ENCODE results near the gene GPRIN2.
"Not testable (repeated sequence)": the region's sequence is repeated elsewhere in the genome, so short reads cannot be mapped to it uniquely, and the experiment has no call there.

The GPRIN2 gene

GRCh38 chr10:46556515-46557318 is at the start of gene GPRIN2:
Gene GPRIN2, minus strand, starts transcription at chr10:46556658. Its CDS starts 5,922 bp downstream, at chr10:46550736.
- DNase-seq (ENCODE audit: low read depth in 2 of 2), result no peak
- H3K4me3 ChIP-seq (replicated peaks in 1 of 2; ENCODE audit: low read depth in 2 of 2, low read length in 2 of 2), result peak within 1 kb of the TSS in 1 of 2 donors; percentile 33

GRCh38 chr10:46600516-46600915 is 44.1 kb upstream of the GPRIN2 start:
- not testable (repeated sequence) for H3K4me3 ChIP-seq (replicated peaks in 1 of 2; ENCODE audit: low read depth in 2 of 2, low read length in 2 of 2); DNase-seq (ENCODE audit: low read depth in 2 of 2)

More at GRCh38 chr10:46556515-46557318, at the start of gene GPRIN2:
- no peak for TF ChIP-seq CTCF (IDR thresholded peaks at IDR 0.05; ENCODE audit: low read depth, low read length)

GRCh38 chr10:46597616-46598246 is 41.3 kb upstream of the GPRIN2 start:
- DNase-seq (ENCODE audit: low read depth in 2 of 2), result not testable (repeated sequence)
- H3K4me3 ChIP-seq (replicated peaks in 1 of 2; ENCODE audit: low read depth in 2 of 2, low read length in 2 of 2), result peak overlapping the region; percentile 23 to 45

GRCh38 chr10:46596570-46596969 is 40.1 kb upstream of the GPRIN2 start:
- DNase-seq (ENCODE audit: low read depth in 2 of 2), result peak in 1 of 2 donors; percentile 24
- H3K4me3 ChIP-seq (replicated peaks in 1 of 2; ENCODE audit: low read depth in 2 of 2, low read length in 2 of 2), result not testable (repeated sequence)

GRCh38 chr10:46594453-46595063 is 38.1 kb upstream of the GPRIN2 start:
- H3K4me3 ChIP-seq (replicated peaks in 1 of 2; ENCODE audit: low read depth in 2 of 2, low read length in 2 of 2); DNase-seq (ENCODE audit: low read depth in 2 of 2): not testable (repeated sequence)

GRCh38 chr10:46593307-46593706 is 36.8 kb upstream of the GPRIN2 start:
- DNase-seq (ENCODE audit: low read depth in 2 of 2), result not testable (repeated sequence)

GRCh38 chr10:46591053-46591452 is 34.6 kb upstream of the GPRIN2 start:
- not testable (repeated sequence) for H3K4me3 ChIP-seq (replicated peaks in 1 of 2; ENCODE audit: low read depth in 2 of 2, low read length in 2 of 2); DNase-seq (ENCODE audit: low read depth in 2 of 2)

More at GRCh38 chr10:46593307-46593706, 36.8 kb upstream of the GPRIN2 start:
- H3K4me3 ChIP-seq (replicated peaks in 1 of 2; ENCODE audit: low read depth in 2 of 2, low read length in 2 of 2), result not testable (repeated sequence)

- DNase-seq (ENCODE audit: low read depth in 2 of 2); H3K4me3 ChIP-seq (replicated peaks in 1 of 2; ENCODE audit: low read depth in 2 of 2, low read length in 2 of 2): not testable (repeated sequence)
Observed at GRCh38 chr10:46589589-46589988, 33.1 kb upstream of the GPRIN2 start.

GRCh38 chr10:46588221-46588620 is 31.8 kb upstream of the GPRIN2 start:
- not testable (repeated sequence) for DNase-seq (ENCODE audit: low read depth in 2 of 2); H3K4me3 ChIP-seq (replicated peaks in 1 of 2; ENCODE audit: low read depth in 2 of 2, low read length in 2 of 2)

- not testable (repeated sequence) for DNase-seq (ENCODE audit: low read depth in 2 of 2); H3K4me3 ChIP-seq (replicated peaks in 1 of 2; ENCODE audit: low read depth in 2 of 2, low read length in 2 of 2)
Observed at GRCh38 chr10:46587546-46587945, 31.1 kb upstream of the GPRIN2 start.

GRCh38 chr10:46585246-46585645 is 28.8 kb upstream of the GPRIN2 start:
- not testable (repeated sequence) for DNase-seq (ENCODE audit: low read depth in 2 of 2); H3K4me3 ChIP-seq (replicated peaks in 1 of 2; ENCODE audit: low read depth in 2 of 2, low read length in 2 of 2)

- not testable (repeated sequence) for DNase-seq (ENCODE audit: low read depth in 2 of 2); H3K4me3 ChIP-seq (replicated peaks in 1 of 2; ENCODE audit: low read depth in 2 of 2, low read length in 2 of 2)
Observed at GRCh38 chr10:46584196-46584595, 27.7 kb upstream of the GPRIN2 start.

- not testable (repeated sequence) for DNase-seq (ENCODE audit: low read depth in 2 of 2); H3K4me3 ChIP-seq (replicated peaks in 1 of 2; ENCODE audit: low read depth in 2 of 2, low read length in 2 of 2)
Observed at GRCh38 chr10:46582568-46582967, 26.1 kb upstream of the GPRIN2 start.

GRCh38 chr10:46581997-46582396 is 25.5 kb upstream of the GPRIN2 start:
- not testable (repeated sequence) for H3K4me3 ChIP-seq (replicated peaks in 1 of 2; ENCODE audit: low read depth in 2 of 2, low read length in 2 of 2); DNase-seq (ENCODE audit: low read depth in 2 of 2)

GRCh38 chr10:46579378-46579777 is 22.9 kb upstream of the GPRIN2 start:
- not testable (repeated sequence) for H3K4me3 ChIP-seq (replicated peaks in 1 of 2; ENCODE audit: low read depth in 2 of 2, low read length in 2 of 2); DNase-seq (ENCODE audit: low read depth in 2 of 2)

- not testable (repeated sequence) for H3K4me3 ChIP-seq (replicated peaks in 1 of 2; ENCODE audit: low read depth in 2 of 2, low read length in 2 of 2)
Observed at GRCh38 chr10:46578474-46579178, 22.2 kb upstream of the GPRIN2 start, which contains the start of gene SYT15. Gene SYT15, plus strand, starts transcription at chr10:46579128. Its CDS starts 41 bp downstream, at chr10:46579169.

More at GRCh38 chr10:46578474-46579178, 22.2 kb upstream of the GPRIN2 start, which contains the start of gene SYT15:
- DNase-seq (ENCODE audit: low read depth in 2 of 2), result not testable (repeated sequence)
